GM12801 (cell line): Measurements from ENCODE around the gene DNAJC16.

Source experiments
- CTCF ChIP-seq: IDR thresholded peaks from one replicate; pipeline ENCODE4 v1.5.1; 2011; ENCODE audit warnings: control low read depth; ENCODE audit not compliant: insufficient read length; ENCODE audit errors: extremely low read depth

DNAJC16 gene

GRCh38 chr1:15621975-15622374, 95.3 kb downstream of the DNAJC16 start:
- no peak for TF ChIP-seq CTCF

DNA sequence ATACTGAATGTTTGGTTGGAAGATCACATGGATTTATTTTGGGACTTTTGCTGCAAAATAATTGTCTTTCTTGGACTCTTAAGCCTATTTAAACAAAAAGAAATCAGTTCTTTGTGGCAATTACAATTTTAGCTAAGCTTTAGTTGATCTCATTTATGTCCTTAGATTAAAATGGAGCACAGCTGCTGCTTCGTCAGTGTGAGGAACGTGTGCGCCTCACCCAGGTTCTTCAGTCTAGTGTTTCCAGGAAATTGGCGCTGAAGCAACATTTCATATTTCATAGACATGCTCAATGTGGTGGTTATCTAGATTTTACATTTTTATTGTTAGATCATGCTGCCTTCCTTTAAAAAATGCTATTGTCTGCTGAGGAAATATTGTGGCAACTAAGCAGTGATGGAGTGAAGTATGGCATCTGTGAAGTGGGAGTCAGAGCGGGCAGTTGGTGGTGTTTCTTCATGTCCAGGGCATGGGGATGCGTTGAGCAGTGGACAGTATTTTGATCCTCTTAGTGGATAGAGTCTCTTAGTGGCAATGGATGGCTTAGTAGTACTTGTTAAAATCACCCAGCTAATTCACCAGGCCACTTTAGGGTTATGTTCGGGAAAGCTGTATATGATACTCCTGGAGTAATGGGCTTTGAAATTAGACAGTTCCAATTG, 96.2 kb downstream of the DNAJC16 start:
- TF ChIP-seq CTCF = no peak

DNA sequence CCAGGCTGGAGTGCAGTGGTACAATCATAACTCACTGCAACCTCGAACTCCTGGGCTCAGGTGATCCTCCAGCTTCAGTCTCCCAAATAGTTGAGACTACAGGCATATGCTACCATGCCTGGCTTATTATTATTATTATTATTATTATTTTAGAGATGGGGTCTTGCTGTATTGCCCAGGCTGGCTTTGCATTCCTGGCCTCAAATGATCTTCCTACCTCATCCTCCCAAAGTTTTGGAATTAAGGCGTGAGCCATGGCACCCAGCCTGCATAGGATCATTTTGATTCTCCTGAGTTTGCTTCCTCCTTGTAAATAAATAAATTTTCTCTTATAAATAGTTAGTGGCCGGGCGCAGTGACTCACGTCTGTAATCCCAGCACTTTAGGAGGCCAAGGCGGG, 96.8 kb downstream of the DNAJC16 start:
- TF ChIP-seq CTCF = no peak

DNA sequence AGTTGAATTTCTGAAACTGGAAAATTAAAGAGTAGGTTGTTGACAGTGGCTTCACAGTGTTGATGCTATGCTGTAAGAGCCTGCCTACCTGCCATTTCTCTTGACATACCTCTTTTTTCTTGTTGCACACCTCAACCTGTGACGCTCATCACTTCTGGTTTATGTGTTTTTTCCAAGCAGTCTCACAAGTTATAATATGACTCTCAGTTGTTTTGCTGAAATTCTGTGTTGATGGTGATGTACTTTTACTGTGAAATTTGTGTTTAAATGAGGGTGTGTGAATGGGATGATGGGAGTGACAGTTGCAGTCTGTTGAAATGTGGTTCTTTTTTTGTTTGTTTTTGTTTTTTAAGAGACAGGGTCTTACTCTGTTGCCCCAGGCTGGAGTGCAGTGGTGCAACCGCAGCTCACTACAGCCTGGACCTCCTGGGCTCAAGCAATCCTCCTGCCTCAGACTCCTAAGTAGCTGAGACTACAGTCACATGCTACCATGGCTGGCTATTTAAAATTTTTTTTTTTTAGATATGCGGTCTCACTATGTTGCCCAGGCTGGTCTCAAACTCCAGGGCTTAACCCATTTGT, 97.6 kb downstream of the DNAJC16 start:
- TF ChIP-seq CTCF = no peak

DNA sequence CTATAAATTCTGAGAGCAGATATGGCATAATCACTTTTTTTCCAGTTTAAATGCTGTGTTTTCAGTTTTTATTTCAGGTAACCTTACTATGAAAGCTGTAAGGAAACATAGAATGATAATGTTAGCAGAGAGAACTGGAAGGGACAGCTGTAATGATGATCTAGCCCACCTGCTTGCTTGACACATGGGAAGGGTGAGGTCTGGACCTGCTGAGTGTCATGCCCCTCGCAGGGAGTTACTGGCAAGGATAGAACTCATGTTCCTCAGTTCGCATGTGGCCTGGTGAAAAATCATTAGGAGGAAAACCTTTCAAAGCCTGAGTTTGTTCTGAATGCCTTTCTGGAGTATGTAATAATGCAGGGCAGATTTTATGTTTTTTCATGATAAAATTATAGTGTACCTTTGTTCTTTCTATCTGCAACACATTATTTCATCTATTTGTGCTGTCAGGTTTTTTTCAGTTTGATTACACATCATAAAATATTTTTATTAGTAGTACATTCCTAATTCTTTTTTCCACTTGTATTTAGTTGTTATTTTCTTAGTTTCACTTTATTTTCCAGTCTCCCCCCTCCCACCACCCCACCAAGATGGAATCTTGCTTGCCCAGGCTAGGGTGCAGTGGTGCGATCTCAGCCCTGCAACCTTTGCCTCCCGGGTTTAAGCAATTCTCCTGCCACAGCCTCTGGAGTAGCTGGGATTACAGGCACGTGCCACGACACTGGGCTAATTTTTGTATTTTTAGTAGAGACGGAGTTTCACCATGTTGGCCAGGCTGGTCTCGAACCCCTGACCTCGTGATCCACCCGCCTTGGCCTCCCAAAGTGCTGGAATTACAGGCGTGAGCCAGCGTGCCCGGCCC, 98.6 kb downstream of the DNAJC16 start:
- TF ChIP-seq CTCF = no peak
